ENCODE data around the gene TBC1D2B.

DNA sequence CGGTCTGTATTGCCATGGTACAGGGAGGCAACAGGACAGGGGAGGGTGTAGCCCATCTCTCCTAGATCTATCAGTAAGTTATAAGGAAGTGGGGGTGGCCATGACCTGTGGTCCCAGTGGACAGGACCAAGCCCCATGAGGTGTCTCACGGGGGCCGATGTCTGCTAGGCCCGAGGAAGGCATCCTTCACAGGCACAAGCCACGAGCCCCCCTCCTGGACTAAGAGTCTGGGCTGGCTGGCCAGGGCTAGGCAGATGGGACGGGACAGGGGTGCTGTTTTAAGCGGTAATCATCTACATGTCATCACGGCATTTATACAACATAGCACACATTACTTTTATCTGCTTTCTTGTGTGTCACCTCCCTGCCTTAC, 2.6 kb upstream of the TBC1D2B start:
- TF ChIP-seq RAD21 (IDR thresholded peaks at IDR 0.05) (no peak), JUND (IDR thresholded peaks at IDR 0.05) (no peak), YY1 (IDR thresholded peaks at IDR 0.05) (no peak), RXRA (IDR thresholded peaks at IDR 0.05) (no peak)
- TF ChIP-seq, protein P1, sequence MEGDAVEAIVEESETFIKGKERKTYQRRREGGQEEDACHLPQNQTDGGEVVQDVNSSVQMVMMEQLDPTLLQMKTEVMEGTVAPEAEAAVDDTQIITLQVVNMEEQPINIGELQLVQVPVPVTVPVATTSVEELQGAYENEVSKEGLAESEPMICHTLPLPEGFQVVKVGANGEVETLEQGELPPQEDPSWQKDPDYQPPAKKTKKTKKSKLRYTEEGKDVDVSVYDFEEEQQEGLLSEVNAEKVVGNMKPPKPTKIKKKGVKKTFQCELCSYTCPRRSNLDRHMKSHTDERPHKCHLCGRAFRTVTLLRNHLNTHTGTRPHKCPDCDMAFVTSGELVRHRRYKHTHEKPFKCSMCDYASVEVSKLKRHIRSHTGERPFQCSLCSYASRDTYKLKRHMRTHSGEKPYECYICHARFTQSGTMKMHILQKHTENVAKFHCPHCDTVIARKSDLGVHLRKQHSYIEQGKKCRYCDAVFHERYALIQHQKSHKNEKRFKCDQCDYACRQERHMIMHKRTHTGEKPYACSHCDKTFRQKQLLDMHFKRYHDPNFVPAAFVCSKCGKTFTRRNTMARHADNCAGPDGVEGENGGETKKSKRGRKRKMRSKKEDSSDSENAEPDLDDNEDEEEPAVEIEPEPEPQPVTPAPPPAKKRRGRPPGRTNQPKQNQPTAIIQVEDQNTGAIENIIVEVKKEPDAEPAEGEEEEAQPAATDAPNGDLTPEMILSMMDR (IDR thresholded peaks at IDR 0.05; ENCODE audit: low read depth, low read length, missing input control) = no peak
- TF ChIP-seq, protein P2, sequence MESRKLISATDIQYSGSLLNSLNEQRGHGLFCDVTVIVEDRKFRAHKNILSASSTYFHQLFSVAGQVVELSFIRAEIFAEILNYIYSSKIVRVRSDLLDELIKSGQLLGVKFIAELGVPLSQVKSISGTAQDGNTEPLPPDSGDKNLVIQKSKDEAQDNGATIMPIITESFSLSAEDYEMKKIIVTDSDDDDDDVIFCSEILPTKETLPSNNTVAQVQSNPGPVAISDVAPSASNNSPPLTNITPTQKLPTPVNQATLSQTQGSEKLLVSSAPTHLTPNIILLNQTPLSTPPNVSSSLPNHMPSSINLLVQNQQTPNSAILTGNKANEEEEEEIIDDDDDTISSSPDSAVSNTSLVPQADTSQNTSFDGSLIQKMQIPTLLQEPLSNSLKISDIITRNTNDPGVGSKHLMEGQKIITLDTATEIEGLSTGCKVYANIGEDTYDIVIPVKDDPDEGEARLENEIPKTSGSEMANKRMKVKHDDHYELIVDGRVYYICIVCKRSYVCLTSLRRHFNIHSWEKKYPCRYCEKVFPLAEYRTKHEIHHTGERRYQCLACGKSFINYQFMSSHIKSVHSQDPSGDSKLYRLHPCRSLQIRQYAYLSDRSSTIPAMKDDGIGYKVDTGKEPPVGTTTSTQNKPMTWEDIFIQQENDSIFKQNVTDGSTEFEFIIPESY (IDR thresholded peaks at IDR 0.05) = no peak

All from liver (tissue), 3 donors.